ENCODE data around the gene TAX1BP1.

The TAX1BP1 gene

GRCh38 chr7:27873981-27874957 is 134.3 kb downstream of the TAX1BP1 start:
- in situ Hi-C loops (cut with MboI; ENCODE audit: low sequenced_read_pairs) = no loop called here

- in situ Hi-C loops (cut with MboI; ENCODE audit: low sequenced_read_pairs) = no loop called here
Observed at GRCh38 chr7:27875061-27875460, 135.1 kb downstream of the TAX1BP1 start.

GRCh38 chr7:27875832-27876231 is 135.9 kb downstream of the TAX1BP1 start:
- in situ Hi-C loops (cut with MboI; ENCODE audit: low sequenced_read_pairs) = no loop called here

GRCh38 chr7:27876756-27877155 is 136.8 kb downstream of the TAX1BP1 start:
- in situ Hi-C loops (cut with MboI; ENCODE audit: low sequenced_read_pairs) = no loop called here
